ENCODE data around the gene ZC3H8. TPM values are rescaled to one million over a fixed set of nuclear protein-coding genes. Genes with fewer than 3 reads are reported as not detected.

The ZC3H8 gene
- total and polyA plus RNA-seq, 2 donors (not counting 1 experiment from before 2014, with no cell fraction given) = 5.5 to 26.0 TPM

DNA sequence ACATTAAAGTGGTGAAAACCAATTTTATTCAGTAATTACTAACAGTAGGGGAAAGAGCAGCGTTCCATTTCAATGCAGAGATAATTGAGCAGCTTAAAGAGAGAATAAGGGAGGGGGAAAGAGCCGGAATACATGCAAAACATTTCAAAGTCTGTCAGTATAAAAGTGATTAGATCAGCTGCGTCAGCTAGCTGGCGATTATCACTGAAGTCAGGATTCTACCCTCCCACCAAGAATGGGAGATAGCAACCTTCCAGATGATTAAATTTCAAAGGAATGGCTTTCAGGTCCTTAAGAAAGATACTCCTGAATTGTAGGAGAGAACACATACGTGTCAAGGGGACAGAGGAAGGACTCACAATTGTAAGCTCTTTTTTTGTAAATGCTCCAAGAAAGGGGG, 17.8 kb upstream of the ZC3H8 start:
- TF ChIP-seq EZH2 (IDR thresholded peaks at IDR 0.05; ENCODE audit: borderline replicate concordance, insufficient read depth, low read depth, low read length, poor library complexity, severe bottlenecking) = no peak
- TF ChIP-seq, protein P1, sequence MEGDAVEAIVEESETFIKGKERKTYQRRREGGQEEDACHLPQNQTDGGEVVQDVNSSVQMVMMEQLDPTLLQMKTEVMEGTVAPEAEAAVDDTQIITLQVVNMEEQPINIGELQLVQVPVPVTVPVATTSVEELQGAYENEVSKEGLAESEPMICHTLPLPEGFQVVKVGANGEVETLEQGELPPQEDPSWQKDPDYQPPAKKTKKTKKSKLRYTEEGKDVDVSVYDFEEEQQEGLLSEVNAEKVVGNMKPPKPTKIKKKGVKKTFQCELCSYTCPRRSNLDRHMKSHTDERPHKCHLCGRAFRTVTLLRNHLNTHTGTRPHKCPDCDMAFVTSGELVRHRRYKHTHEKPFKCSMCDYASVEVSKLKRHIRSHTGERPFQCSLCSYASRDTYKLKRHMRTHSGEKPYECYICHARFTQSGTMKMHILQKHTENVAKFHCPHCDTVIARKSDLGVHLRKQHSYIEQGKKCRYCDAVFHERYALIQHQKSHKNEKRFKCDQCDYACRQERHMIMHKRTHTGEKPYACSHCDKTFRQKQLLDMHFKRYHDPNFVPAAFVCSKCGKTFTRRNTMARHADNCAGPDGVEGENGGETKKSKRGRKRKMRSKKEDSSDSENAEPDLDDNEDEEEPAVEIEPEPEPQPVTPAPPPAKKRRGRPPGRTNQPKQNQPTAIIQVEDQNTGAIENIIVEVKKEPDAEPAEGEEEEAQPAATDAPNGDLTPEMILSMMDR (IDR thresholded peaks at IDR 0.05) = no peak
- ATAC-seq (ENCODE audit: low read depth) = no peak
- 100% methylated on average over 1 of the region's 5 CpGs for WGBS (ENCODE audit: insufficient coverage)

DNA sequence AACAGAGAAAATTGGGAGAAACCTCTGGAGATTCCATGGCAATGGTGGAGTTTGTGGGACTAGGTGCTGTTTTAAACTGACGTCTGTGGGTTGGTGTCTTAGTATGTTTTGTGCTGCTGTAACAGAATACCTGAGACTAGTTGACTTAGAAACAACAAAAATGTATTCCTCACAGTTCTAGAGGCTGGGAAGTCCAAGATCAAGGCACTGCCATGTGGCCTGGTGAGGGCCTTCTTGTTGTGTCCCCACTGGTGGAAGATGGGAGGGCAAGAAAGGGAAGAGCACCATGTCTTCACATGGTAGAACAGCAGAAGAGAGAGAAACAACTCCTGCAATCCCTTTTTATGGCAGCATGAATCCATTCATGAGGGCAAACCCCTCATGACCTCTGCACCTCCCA, 13.7 kb upstream of the ZC3H8 start:
- peaks cover 5% of the 10 kb centered on the region for H3K9me3 Mint-ChIP-seq (ENCODE audit: insufficient read depth)
- H3K4me1 ChIP-seq (ENCODE audit: control insufficient read depth in 2 of 2, insufficient read depth in 2 of 2, low read length in 2 of 2) = no peaks in the 10 kb centered on the region
- POLR2A ChIA-PET = no interaction called here
- CTCF ChIA-PET = interaction anchor here (0.9 to 1.4 kb wide), 3 partner anchors 9 to 146 kb away, joined by 4 to 10 read pairs (median 4); no protein-coding TSS in a partner anchor
- ATAC-seq (ENCODE audit: low read depth) (no peak), DNase-seq (no peak)
- H3K9me3 ChIP-seq (ENCODE audit: control extremely low read depth in 1 of 3, control insufficient read depth in 2 of 3, insufficient read depth in 1 of 3, low read length in 2 of 3) = peaks cover 0 to 2% (median 0%) of the 10 kb centered on the region in 3 donors
- no peak for TF ChIP-seq EZH2 (IDR thresholded peaks at IDR 0.05; ENCODE audit: borderline replicate concordance, insufficient read depth, low read depth, low read length, poor library complexity, severe bottlenecking)
- TF ChIP-seq, protein P1 (IDR thresholded peaks at IDR 0.05) = no peak
- no peaks in the 10 kb centered on the region for H4K20me1 ChIP-seq (ENCODE audit: control insufficient read depth, insufficient read depth, low read length, poor library complexity, severe bottlenecking)
- no peaks in the 10 kb centered on the region for H3K79me2 ChIP-seq (ENCODE audit: control insufficient read depth, insufficient read depth, low read length)
- H3K27me3 Mint-ChIP-seq = no peaks in the 10 kb centered on the region
- intact Hi-C loops (cut with micrococcal nuclease) = no loop called here
- H2AFZ ChIP-seq (ENCODE audit: insufficient read depth, low read depth, low read length, poor library complexity, severe bottlenecking) = no peak overlapping the region
- no peak overlapping the region for H3K27ac ChIP-seq (ENCODE audit: low read length in 2 of 2)
- H3K4me1 Mint-ChIP-seq = no peaks in the 10 kb centered on the region
- H3K4me3 ChIP-seq (ENCODE audit: control extremely low read depth in 1 of 5, extremely low read depth in 1 of 5, insufficient read depth in 1 of 5, low read depth in 2 of 5, low read length in 4 of 5) = no peak overlapping the region
- no peak overlapping the region for H3K4me3 Mint-ChIP-seq
- no CpG with 5 or more reads among the region's 1 CpG for WGBS (ENCODE audit: insufficient coverage)
- H3K27ac Mint-ChIP-seq = no peak overlapping the region
- no peak overlapping the region for H3K4me2 ChIP-seq (replicated peaks; ENCODE audit: low read depth, low read length, poor library complexity, severe bottlenecking)
- no peaks in the 10 kb centered on the region for H3K36me3 ChIP-seq (replicated peaks in 1 of 2; ENCODE audit: control extremely low read depth in 1 of 2, control insufficient read depth in 1 of 2, extremely low read depth in 1 of 2, insufficient read depth in 2 of 2, low read length in 1 of 2)
- H3K9ac ChIP-seq (ENCODE audit: low read length) = no peak overlapping the region
- H3K27me3 ChIP-seq (replicated peaks in 1 of 4; ENCODE audit: control extremely low read depth in 1 of 4, control insufficient read depth in 3 of 4, insufficient read depth in 4 of 4, low read length in 3 of 4) = no peaks in the 10 kb centered on the region

More for the DNA sequence above, 17.8 kb upstream of the ZC3H8 start:
- no peak for DNase-seq
- no peak overlapping the region for H3K4me3 Mint-ChIP-seq
- H3K9me3 Mint-ChIP-seq (ENCODE audit: insufficient read depth) = peaks cover 5% of the 10 kb centered on the region
- H4K20me1 ChIP-seq (ENCODE audit: control insufficient read depth, insufficient read depth, low read length, poor library complexity, severe bottlenecking) = no peaks in the 10 kb centered on the region
- peaks cover 7% of the 10 kb centered on the region for H3K79me2 ChIP-seq (ENCODE audit: control insufficient read depth, insufficient read depth, low read length)
- H3K4me3 ChIP-seq (ENCODE audit: control extremely low read depth in 1 of 5, extremely low read depth in 1 of 5, insufficient read depth in 1 of 5, low read depth in 2 of 5, low read length in 4 of 5) = no peak overlapping the region
- H3K27me3 Mint-ChIP-seq = no peaks in the 10 kb centered on the region
- H3K27ac Mint-ChIP-seq = no peak overlapping the region
- peaks cover 11% of the 10 kb centered on the region for H3K4me1 Mint-ChIP-seq
- H3K27me3 ChIP-seq (replicated peaks in 1 of 4; ENCODE audit: control extremely low read depth in 1 of 4, control insufficient read depth in 3 of 4, insufficient read depth in 4 of 4, low read length in 3 of 4) = no peaks in the 10 kb centered on the region
- no peak overlapping the region for H2AFZ ChIP-seq (ENCODE audit: insufficient read depth, low read depth, low read length, poor library complexity, severe bottlenecking)
- no peak overlapping the region for H3K4me2 ChIP-seq (replicated peaks; ENCODE audit: low read depth, low read length, poor library complexity, severe bottlenecking)
- no peaks in the 10 kb centered on the region for H3K36me3 ChIP-seq (replicated peaks in 1 of 2; ENCODE audit: control extremely low read depth in 1 of 2, control insufficient read depth in 1 of 2, extremely low read depth in 1 of 2, insufficient read depth in 2 of 2, low read length in 1 of 2)
- H3K4me1 ChIP-seq (ENCODE audit: control insufficient read depth in 2 of 2, insufficient read depth in 2 of 2, low read length in 2 of 2) = peaks cover 4 to 10% of the 10 kb centered on the region in 2 donors
- H3K9me3 ChIP-seq (ENCODE audit: control extremely low read depth in 1 of 3, control insufficient read depth in 2 of 3, insufficient read depth in 1 of 3, low read length in 2 of 3) = peaks cover 0 to 2% (median 0%) of the 10 kb centered on the region in 3 donors
- POLR2A ChIA-PET = no interaction called here
- H3K27ac ChIP-seq (ENCODE audit: low read length in 2 of 2) = no peak overlapping the region
- H3K9ac ChIP-seq (ENCODE audit: low read length) = no peak overlapping the region
- CTCF ChIA-PET = interaction anchor here (3.2 kb wide), 1 partner anchor 13 kb away, joined by 22 read pairs; no protein-coding TSS in a partner anchor
- intact Hi-C loops (cut with micrococcal nuclease) = no loop called here

Measured in B cell (primary cell).